Neural cell (in vitro differentiated cells): ENCODE data around the gene TMEM175. TPM values are rescaled to one million over a fixed set of nuclear protein-coding genes. Genes with fewer than 3 reads are reported as not detected.

Source experiments
- H2AFZ ChIP-seq: fragments of 200-600, 300-800 bp; sonication (generic), shearing (Covaris generic); 2 replicates; pipeline ENCODE4 v1.6.0; 2014; ENCODE audit warnings: low read depth, mild to moderate bottlenecking, antibody characterized with exemption, low read length, moderate library complexity
- H3F3A ChIP-seq: fragments of 200-600 bp; shearing (Covaris generic); 2 replicates; pipeline ENCODE4 v1.6.1; 2016; ENCODE audit warnings: mild to moderate bottlenecking, moderate library complexity, mixed read lengths, antibody characterized with exemption, low read length; ENCODE audit not compliant: insufficient read depth, poor library complexity, severe bottlenecking
- H3K27ac ChIP-seq: fragments of 200-600, 300-800 bp; sonication (generic), shearing (Covaris generic); 2 replicates; pipeline ENCODE4 v1.5.1; 2014; ENCODE audit warnings: mild to moderate bottlenecking, low read length, moderate library complexity
- H3K27me3 ChIP-seq: fragments of 300-800, 200-600 bp; sonication (generic), shearing (Covaris generic); 2 replicates; pipeline ENCODE4 v1.6.0; 2014; ENCODE audit warnings: mild to moderate bottlenecking, low read depth, low read length, moderate library complexity; ENCODE audit not compliant: insufficient read depth
- H3K36me3 ChIP-seq: fragments of 300-800, 200-600 bp; sonication (generic), shearing (Covaris generic); 2 replicates; pipeline ENCODE4 v1.5.1; 2014; ENCODE audit warnings: mild to moderate bottlenecking, antibody characterized with exemption, low read length, moderate library complexity; ENCODE audit not compliant: insufficient read depth
- H3K4me2 ChIP-seq: fragments of 300-800, 200-600 bp; sonication (generic), shearing (Covaris generic); 2 replicates; pipeline ENCODE4 v1.6.0; 2014; ENCODE audit warnings: mild to moderate bottlenecking, low read length
- H3K4me3 ChIP-seq: fragments of 300-800, 200-600 bp; sonication (generic), shearing (Covaris generic); 2 replicates; pipeline ENCODE4 v1.5.1; 2014; ENCODE audit warnings: mild to moderate bottlenecking, low read length, moderate library complexity
- H3K79me2 ChIP-seq: fragments of 200-600 bp; shearing (Covaris generic); replicated peaks from 2 replicates; pipeline ENCODE4 v1.6.0; 2014; ENCODE audit warnings: mild to moderate bottlenecking, low read length, moderate library complexity; ENCODE audit not compliant: insufficient read depth
- H3K9ac ChIP-seq: fragments of 300-800, 200-600 bp; sonication (generic), shearing (Covaris generic); 2 replicates; pipeline ENCODE4 v1.6.1; 2016; ENCODE audit warnings: mild to moderate bottlenecking, low read length, mixed read lengths
- H3K9me2 ChIP-seq: fragments of 200-600 bp; shearing (Covaris generic); 2 replicates; pipeline ENCODE4 v1.6.1; 2016; ENCODE audit warnings: mild to moderate bottlenecking, low read length, mixed read lengths; ENCODE audit not compliant: insufficient read depth
- H3K9me3 ChIP-seq: fragments of 200-600, 300-800 bp; sonication (generic), shearing (Covaris generic); 2 replicates; pipeline ENCODE4 v1.6.1; 2016; ENCODE audit warnings: mild to moderate bottlenecking, mixed run types, low read length, moderate library complexity, mixed read lengths
- H4K20me1 ChIP-seq: fragments of 200-600 bp; shearing (Covaris generic); 2 replicates; pipeline ENCODE4 v1.6.1; 2016; ENCODE audit warnings: mild to moderate bottlenecking, mixed run types; ENCODE audit not compliant: insufficient read depth
- EP300 ChIP-seq: fragments of 450-650 bp; conservative IDR thresholded peaks from 2 replicates; pipeline ENCODE4 v1.6.1; 2014; ENCODE audit warnings: antibody characterized with exemption, mild to moderate bottlenecking, moderate library complexity; ENCODE audit not compliant: poor library complexity, severe bottlenecking
- EZH2 ChIP-seq: fragments of 200-600, 300-800 bp; shearing (Covaris generic), sonication (generic); IDR thresholded peaks from 2 replicates; pipeline ENCODE4 v1.6.1; 2014; ENCODE audit warnings: antibody characterized with exemption, low read length, borderline replicate concordance, mild to moderate bottlenecking; ENCODE audit not compliant: insufficient read depth, poor library complexity, severe bottlenecking
- MXI1 ChIP-seq: fragments of 450-650 bp; conservative IDR thresholded peaks from 2 replicates; pipeline ENCODE4 v1.6.1; 2014; ENCODE audit warnings: antibody characterized with exemption, mild to moderate bottlenecking; ENCODE audit not compliant: poor library complexity, severe bottlenecking
- POLR2AphosphoS5 ChIP-seq: IDR thresholded peaks from 2 replicates; pipeline ENCODE4 v1.6.1; 2012
- RAD21 ChIP-seq: fragments of 450-650 bp; conservative IDR thresholded peaks from 2 replicates; pipeline ENCODE4 v1.6.1; 2014; ENCODE audit warnings: antibody characterized with exemption, mild to moderate bottlenecking, moderate library complexity
- SMC3 ChIP-seq: fragments of 450-650 bp; conservative IDR thresholded peaks from 2 replicates; pipeline ENCODE4 v1.6.1; 2014; ENCODE audit warnings: antibody characterized with exemption, mild to moderate bottlenecking, moderate library complexity; ENCODE audit not compliant: poor library complexity
- TAF1 ChIP-seq: IDR thresholded peaks from 2 replicates; pipeline ENCODE4 v1.6.1; 2012; ENCODE audit warnings: low read depth
- polyA plus RNA-seq: library from polyadenylated mRNA; depleted of rRNA; stranded (reverse); fragments of >200 nt; gene quantifications from 2 replicates; pipeline ENCODE4 v1.2.3, GENCODE V29; 2014
- TF ChIP-seq, protein P1 (sequence below): fragments of 450-650 bp; IDR thresholded peaks from 2 replicates; pipeline ENCODE4 v1.5.1; 2014; ENCODE audit warnings: antibody characterized with exemption, mild to moderate bottlenecking, moderate library complexity; ENCODE audit not compliant: poor library complexity, severe bottlenecking
- TF ChIP-seq, protein P2 (sequence below): IDR thresholded peaks from 2 replicates; pipeline ENCODE4 v1.6.1; 2012; ENCODE audit warnings: borderline replicate concordance

The TMEM175 gene
- polyA plus RNA-seq, 1 donor from 2014 or later: 36.9 TPM

DNA sequence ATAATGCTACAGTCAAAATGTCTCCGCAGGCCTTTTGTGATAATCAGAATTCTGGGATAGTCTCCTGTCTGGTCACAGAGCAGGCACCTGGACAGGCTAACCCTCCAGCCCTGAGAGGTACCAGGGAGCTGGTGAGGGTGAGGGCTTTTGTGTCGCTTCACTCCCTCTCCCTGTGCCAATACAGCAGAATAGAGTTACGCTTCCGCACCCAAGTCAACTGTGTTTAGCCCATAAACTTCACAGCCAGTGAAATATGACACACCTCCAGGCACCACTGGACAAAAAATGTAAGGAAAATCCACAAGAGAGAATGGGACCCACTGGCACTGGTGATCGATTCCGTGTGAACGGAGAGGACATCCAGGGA is 1.4 kb upstream of the TMEM175 start:
- H3K79me2 ChIP-seq: peaks cover 36% of the 10 kb centered on the region
- no peaks in the 10 kb centered on the region for H3F3A ChIP-seq
- peak overlapping the region; percentile 79 for H3K4me3 ChIP-seq
- TF ChIP-seq RAD21 (no peak), TAF1 (no peak), MXI1 (no peak), POLR2AphosphoS5 (no peak), EZH2 (no peak), EP300 (no peak), SMC3 (no peak)
- TF ChIP-seq, protein P1, sequence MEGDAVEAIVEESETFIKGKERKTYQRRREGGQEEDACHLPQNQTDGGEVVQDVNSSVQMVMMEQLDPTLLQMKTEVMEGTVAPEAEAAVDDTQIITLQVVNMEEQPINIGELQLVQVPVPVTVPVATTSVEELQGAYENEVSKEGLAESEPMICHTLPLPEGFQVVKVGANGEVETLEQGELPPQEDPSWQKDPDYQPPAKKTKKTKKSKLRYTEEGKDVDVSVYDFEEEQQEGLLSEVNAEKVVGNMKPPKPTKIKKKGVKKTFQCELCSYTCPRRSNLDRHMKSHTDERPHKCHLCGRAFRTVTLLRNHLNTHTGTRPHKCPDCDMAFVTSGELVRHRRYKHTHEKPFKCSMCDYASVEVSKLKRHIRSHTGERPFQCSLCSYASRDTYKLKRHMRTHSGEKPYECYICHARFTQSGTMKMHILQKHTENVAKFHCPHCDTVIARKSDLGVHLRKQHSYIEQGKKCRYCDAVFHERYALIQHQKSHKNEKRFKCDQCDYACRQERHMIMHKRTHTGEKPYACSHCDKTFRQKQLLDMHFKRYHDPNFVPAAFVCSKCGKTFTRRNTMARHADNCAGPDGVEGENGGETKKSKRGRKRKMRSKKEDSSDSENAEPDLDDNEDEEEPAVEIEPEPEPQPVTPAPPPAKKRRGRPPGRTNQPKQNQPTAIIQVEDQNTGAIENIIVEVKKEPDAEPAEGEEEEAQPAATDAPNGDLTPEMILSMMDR: no peak
- TF ChIP-seq, protein P2, sequence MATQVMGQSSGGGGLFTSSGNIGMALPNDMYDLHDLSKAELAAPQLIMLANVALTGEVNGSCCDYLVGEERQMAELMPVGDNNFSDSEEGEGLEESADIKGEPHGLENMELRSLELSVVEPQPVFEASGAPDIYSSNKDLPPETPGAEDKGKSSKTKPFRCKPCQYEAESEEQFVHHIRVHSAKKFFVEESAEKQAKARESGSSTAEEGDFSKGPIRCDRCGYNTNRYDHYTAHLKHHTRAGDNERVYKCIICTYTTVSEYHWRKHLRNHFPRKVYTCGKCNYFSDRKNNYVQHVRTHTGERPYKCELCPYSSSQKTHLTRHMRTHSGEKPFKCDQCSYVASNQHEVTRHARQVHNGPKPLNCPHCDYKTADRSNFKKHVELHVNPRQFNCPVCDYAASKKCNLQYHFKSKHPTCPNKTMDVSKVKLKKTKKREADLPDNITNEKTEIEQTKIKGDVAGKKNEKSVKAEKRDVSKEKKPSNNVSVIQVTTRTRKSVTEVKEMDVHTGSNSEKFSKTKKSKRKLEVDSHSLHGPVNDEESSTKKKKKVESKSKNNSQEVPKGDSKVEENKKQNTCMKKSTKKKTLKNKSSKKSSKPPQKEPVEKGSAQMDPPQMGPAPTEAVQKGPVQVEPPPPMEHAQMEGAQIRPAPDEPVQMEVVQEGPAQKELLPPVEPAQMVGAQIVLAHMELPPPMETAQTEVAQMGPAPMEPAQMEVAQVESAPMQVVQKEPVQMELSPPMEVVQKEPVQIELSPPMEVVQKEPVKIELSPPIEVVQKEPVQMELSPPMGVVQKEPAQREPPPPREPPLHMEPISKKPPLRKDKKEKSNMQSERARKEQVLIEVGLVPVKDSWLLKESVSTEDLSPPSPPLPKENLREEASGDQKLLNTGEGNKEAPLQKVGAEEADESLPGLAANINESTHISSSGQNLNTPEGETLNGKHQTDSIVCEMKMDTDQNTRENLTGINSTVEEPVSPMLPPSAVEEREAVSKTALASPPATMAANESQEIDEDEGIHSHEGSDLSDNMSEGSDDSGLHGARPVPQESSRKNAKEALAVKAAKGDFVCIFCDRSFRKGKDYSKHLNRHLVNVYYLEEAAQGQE: no peak
- H3K27ac ChIP-seq: no peak overlapping the region
- no peaks in the 10 kb centered on the region for H3K9me3 ChIP-seq
- peak overlapping the region; percentile 52 for H3K4me2 ChIP-seq
- H3K9ac ChIP-seq: peak overlapping the region; percentile 96
- H3K9me2 ChIP-seq: no peaks in the 10 kb centered on the region
- no peaks in the 10 kb centered on the region for H3K27me3 ChIP-seq
- H4K20me1 ChIP-seq: no peaks in the 10 kb centered on the region
- no peak overlapping the region for H2AFZ ChIP-seq
- no peaks in the 10 kb centered on the region for H3K36me3 ChIP-seq

DNA sequence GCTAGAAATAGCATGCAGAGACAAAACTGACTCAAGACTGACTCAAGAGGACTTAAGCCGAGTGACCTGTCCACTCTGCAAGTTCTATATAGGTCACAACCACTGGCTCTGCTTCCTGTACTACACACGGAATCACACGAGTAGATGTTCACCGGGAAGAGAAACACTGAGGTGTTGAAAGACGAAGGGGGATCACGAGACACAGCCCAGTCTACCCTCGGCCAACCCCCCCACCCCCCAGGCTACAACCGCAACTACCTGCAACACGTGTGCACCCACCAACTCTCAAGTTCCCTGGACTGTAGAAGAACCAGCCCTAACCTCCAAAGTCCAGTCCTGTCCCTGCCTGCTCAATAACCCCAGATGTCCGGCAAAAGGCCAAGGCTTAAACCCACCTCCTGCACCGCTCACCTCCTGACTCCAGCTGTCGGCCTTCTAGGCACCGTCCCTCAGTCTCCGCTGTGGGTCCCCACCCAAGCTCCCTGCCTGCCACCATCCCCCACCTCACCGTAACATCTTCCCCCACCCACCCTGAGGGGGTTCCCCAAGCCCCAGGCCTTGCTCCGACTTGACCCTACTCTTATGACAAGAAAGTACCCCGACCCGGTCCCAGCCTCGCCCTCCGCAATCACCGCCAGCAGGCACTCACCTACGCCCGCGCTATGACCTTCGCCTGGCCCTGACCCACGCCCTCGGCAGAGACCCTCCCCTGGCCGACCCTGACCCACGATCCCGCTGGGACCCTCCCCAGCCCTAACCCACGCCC is 883 bp upstream of the TMEM175 start:
- H3K9me3 ChIP-seq: no peaks in the 10 kb centered on the region
- H3F3A ChIP-seq: no peaks in the 10 kb centered on the region
- peak overlapping the region; percentile 96 for H3K9ac ChIP-seq
- H3K9me2 ChIP-seq: no peaks in the 10 kb centered on the region
- TF ChIP-seq RAD21 (no peak), SMC3 (no peak)
- peak overlapping the region; percentile 79 for H3K4me3 ChIP-seq
- H2AFZ ChIP-seq: peak overlapping the region; percentile 65
- H3K4me2 ChIP-seq: peak overlapping the region; percentile 52
- no peaks in the 10 kb centered on the region for H3K36me3 ChIP-seq
- no peaks in the 10 kb centered on the region for H4K20me1 ChIP-seq
- peaks cover 31% of the 10 kb centered on the region for H3K79me2 ChIP-seq
- H3K27ac ChIP-seq: peak overlapping the region; percentile 80
- H3K27me3 ChIP-seq: no peaks in the 10 kb centered on the region
